Thymus (tissue), 11 donors: Measurements from ENCODE around the gene USP24. TPM values are rescaled to one million over a fixed set of nuclear protein-coding genes. Genes with fewer than 3 reads are reported as not detected.
"Not testable (repeated sequence)": the region's sequence is repeated elsewhere in the genome, so short reads cannot be mapped to it uniquely, and the experiment has no call there.

Experiments
- DNase-seq, 9 donors: peaks; one replicate each; pipeline ENCODE4 v3.0.0-alpha.2; 2013; ENCODE audit warnings: low spot score in 9 of 9, low read depth in 6 of 9, missing footprints in 1 of 9
- H3K27ac ChIP-seq, 2 donors: one replicate each; pipeline ENCODE4 v1.5.1; 2013; ENCODE audit warnings: control low read depth in 1 of 2, low read depth in 1 of 2, low read length in 1 of 2, mild to moderate bottlenecking in 1 of 2, moderate library complexity in 1 of 2
- H3K27me3 ChIP-seq, 2 donors: one replicate each; pipeline ENCODE4 v1.5.1; 2013; ENCODE audit warnings: low read length in 1 of 2; ENCODE audit not compliant: control insufficient read depth in 2 of 2, insufficient read depth in 1 of 2
- H3K36me3 ChIP-seq, 2 donors: one replicate each; pipeline ENCODE4 v1.5.1; 2013; ENCODE audit warnings: low read length in 1 of 2, mild to moderate bottlenecking in 1 of 2, moderate library complexity in 1 of 2; ENCODE audit not compliant: control insufficient read depth in 2 of 2, insufficient read depth in 2 of 2
- H3K4me1 ChIP-seq, 2 donors: one replicate each; pipeline ENCODE4 v1.5.1; 2013; ENCODE audit warnings: low read length in 2 of 2; ENCODE audit not compliant: control insufficient read depth in 2 of 2, insufficient read depth in 2 of 2
- H3K4me3 ChIP-seq, 2 donors: one replicate each; pipeline ENCODE4 v1.5.1; 2013; ENCODE audit warnings: low read length in 2 of 2, control low read depth in 1 of 2, mild to moderate bottlenecking in 1 of 2
- H3K9me3 ChIP-seq, 2 donors: one replicate each; pipeline ENCODE4 v1.5.1; 2013; ENCODE audit warnings: low read length in 1 of 2, mild to moderate bottlenecking in 1 of 2; ENCODE audit not compliant: control insufficient read depth in 2 of 2, insufficient read depth in 1 of 2
- WGBS: extraction: QIAGEN DNeasy Blood & Tissue Kit; methylation state at CpG from one replicate; pipeline ENCODE4 v1.1.7; 2013; 5-methylcytosine and 5-hydroxymethylcytosine counted together
- polyA plus RNA-seq: library from polyadenylated mRNA; stranded (reverse); fragments of 200-250 nt; gene quantifications from one replicate; pipeline ENCODE4 v1.2.3, GENCODE V29; 2013
- total RNA-seq: library from RNA; stranded (reverse); fragments of 120-200 nt; gene quantifications from one replicate; pipeline ENCODE4 v1.2.4, GENCODE V29; 2013
- donor health status: healthy.

The USP24 gene
- total and polyA plus RNA-seq, 2 donors, result 17.7 to 34.4 TPM

- no peaks in the 10 kb centered on the region for H3K4me1 ChIP-seq
- H3K27me3 ChIP-seq, result no peaks in the 10 kb centered on the region
- no peak for DNase-seq
- 98% methylated on average over 2 of the region's 2 CpGs for WGBS
- H3K4me3 ChIP-seq, result no peak overlapping the region
- no peaks in the 10 kb centered on the region for H3K9me3 ChIP-seq
- peaks cover 40 to 83% of the 10 kb centered on the region in 2 donors for H3K36me3 ChIP-seq
- H3K27ac ChIP-seq, result no peak overlapping the region
Observed at GRCh38 chr1:55131218-55131617, 83.9 kb downstream of the USP24 start.

DNA sequence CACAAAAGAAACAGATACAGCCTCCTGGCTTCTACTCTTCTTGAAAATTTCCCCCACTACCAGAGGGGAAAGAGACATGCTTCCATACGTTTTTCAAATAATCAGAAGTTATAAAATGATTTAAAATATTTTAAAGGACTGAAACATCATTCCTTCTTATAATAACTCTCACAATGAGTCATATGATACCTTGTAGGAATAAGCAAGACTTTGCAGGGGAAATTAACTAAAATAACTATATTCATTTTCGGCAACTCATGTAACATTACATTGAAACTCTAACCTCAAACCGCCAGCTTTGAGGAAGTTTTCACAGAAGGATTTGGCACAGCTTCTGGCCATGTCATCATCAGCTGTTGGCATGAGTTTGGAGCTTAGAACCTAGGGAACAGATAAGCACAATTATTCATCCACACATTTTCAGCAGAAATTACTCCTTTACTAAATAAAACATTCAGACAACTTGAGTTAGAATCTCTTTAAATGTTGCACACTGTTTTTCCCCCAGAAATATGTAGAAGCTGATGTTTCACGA lies 85.9 kb downstream of the USP24 start:
- no peaks in the 10 kb centered on the region for H3K4me1 ChIP-seq
- no peak overlapping the region for H3K27ac ChIP-seq
- 74% methylated on average over 4 of the region's 4 CpGs for WGBS
- DNase-seq, result no peak
- H3K36me3 ChIP-seq, result peaks cover 53 to 86% of the 10 kb centered on the region in 2 donors
- H3K9me3 ChIP-seq, result no peaks in the 10 kb centered on the region
- H3K27me3 ChIP-seq, result no peaks in the 10 kb centered on the region
- no peak overlapping the region for H3K4me3 ChIP-seq

DNA sequence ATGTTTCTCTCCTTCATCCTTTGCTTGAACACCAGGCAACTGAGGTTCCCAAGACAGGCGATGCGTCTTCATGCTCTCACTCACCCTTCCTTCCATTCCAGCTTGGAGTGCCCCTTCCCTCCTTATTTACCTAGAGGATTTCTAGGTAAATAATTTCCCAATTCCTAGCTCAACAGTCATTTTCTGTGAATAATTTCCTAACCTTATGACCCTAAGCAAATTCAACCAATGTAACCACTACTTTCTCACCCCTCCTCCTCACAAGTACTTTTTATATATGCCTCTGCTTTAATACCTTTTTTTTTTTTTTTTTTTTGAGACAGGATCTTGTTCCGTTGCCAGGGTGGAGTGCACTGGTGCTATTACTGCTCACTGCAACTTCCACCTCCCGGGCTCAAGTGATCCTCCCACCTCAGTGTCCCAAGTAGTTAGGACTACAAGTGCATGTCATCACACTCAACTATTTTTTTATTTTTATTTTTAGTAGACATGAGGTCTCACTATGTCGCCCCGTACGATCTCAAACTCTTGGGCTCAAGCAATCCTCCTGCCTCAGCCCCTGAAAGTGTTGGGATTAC lies 86.7 kb downstream of the USP24 start:
- H3K27me3 ChIP-seq, result no peaks in the 10 kb centered on the region
- H3K9me3 ChIP-seq, result no peaks in the 10 kb centered on the region
- H3K27ac ChIP-seq, result no peak overlapping the region
- H3K4me1 ChIP-seq, result no peaks in the 10 kb centered on the region
- H3K4me3 ChIP-seq, result no peak overlapping the region
- DNase-seq, result no peak
- 97% methylated on average over 7 of the region's 7 CpGs for WGBS
- peaks cover 47 to 86% of the 10 kb centered on the region in 2 donors for H3K36me3 ChIP-seq

DNA sequence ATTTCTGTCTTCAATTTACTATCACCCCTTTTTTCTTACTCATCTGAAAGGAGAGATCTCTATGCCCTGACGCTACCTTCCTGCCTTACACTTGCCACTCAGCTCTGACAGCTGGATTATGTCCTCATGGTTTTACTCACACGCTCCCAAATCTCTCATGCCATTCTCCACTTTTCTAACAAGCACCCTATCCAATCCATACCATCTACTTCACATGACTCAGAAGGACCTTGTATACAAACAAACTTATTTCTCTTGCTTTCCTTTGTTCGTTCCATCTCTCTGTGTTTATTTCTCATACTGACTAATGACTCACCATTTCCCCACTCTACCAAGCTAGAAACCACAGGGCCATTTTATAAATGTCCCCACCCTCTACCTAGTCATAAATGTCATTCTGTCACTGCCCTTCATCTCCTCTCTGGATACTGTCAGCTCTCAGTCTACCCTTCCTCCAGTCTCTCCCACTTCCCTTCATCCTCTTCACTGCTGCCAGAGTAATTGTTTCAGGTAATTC lies 87.3 kb downstream of the USP24 start:
- Histone ChIP-seq H3K9me3 (no peaks in the 10 kb centered on the region), H3K27me3 (no peaks in the 10 kb centered on the region), H3K27ac (no peak overlapping the region), H3K4me1 (no peaks in the 10 kb centered on the region), H3K36me3 (peaks cover 52 to 89% of the 10 kb centered on the region in 2 donors), H3K4me3 (no peak overlapping the region)
- 98% methylated on average over 3 of the region's 3 CpGs for WGBS
- no peak for DNase-seq

DNA sequence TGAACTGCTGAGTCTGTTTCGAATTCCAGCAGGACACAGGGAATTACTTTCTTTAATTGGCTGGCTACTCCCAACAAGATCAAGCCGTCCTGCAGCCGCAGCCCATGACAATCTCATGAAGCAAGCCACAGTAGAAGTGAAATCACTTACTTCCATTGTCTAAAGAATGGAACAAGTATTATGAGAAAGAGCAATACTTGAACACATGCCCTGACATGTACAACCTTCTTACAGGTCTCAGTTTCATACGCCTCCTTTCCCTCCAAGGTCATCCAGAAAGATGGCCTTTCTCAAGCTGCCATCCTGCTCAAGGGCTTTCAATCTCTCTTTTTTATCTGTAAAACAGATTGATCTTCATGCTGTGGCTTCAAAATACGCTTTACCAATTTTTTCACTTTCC lies 90.7 kb downstream of the USP24 start:
- Histone ChIP-seq H3K9me3 (no peaks in the 10 kb centered on the region), H3K36me3 (peaks cover 69 to 84% of the 10 kb centered on the region in 2 donors)
- WGBS, result 99% methylated on average over 5 of the region's 5 CpGs

DNA sequence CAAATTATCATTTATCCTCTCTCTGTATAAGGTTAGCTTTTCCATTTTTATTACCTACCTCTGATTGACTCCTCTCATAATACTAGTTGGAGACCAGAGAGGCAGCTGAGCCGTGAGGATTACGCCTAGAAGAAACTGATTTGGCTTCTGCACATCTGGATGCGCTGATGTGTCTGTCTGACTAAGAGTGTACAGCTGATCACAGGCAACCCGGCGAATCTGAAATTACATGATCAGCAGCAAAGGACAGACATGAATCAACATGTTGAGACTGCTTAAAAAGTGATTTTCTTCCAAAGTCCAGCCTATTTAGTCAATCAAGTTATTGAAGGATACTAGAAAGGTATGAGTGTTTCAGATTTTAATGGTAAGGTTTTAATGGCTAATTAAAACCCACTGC lies 94.6 kb downstream of the USP24 start:
- no peaks in the 10 kb centered on the region for H3K27me3 ChIP-seq
- WGBS, result 95% methylated on average over 5 of the region's 5 CpGs
- H3K4me1 ChIP-seq, result no peaks in the 10 kb centered on the region
- H3K27ac ChIP-seq, result no peak overlapping the region
- DNase-seq, result no peak
- H3K9me3 ChIP-seq, result no peaks in the 10 kb centered on the region
- peaks cover 44 to 74% of the 10 kb centered on the region in 2 donors for H3K36me3 ChIP-seq
- H3K4me3 ChIP-seq, result no peak overlapping the region

More for the DNA sequence above, 90.7 kb downstream of the USP24 start:
- Histone ChIP-seq H3K4me1 (no peaks in the 10 kb centered on the region), H3K4me3 (no peak overlapping the region), H3K27ac (no peak overlapping the region), H3K27me3 (no peaks in the 10 kb centered on the region)
- DNase-seq, result no peak

- Histone ChIP-seq H3K36me3 (peaks cover 31 to 64% of the 10 kb centered on the region in 2 donors), H3K4me3 (no peak overlapping the region), H3K27ac (no peak overlapping the region), H3K4me1 (no peaks in the 10 kb centered on the region), H3K27me3 (no peaks in the 10 kb centered on the region), H3K9me3 (no peaks in the 10 kb centered on the region)
- DNase-seq, result no peak
- 97% methylated on average over 5 of the region's 5 CpGs for WGBS
Observed at GRCh38 chr1:55118651-55119329, 96.4 kb downstream of the USP24 start.

DNA sequence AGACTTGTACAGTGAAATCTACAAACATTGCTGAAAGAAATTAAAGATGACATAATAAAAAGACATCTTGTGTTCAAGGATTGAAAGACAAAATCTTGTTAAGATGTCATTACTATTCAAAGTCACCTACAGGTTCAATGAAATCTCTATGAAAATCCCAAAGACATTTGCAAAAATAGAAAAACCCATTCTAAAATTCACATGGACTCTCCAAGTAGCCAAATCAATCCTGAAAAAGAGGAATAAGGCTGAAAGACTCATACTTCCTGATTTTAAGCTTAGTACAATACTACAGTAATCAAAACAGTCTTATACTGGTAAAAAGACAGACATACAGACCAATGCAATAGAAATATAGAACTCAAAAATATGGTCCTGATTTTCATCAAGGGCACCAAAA lies 97.2 kb downstream of the USP24 start:
- Histone ChIP-seq H3K36me3 (peaks cover 29 to 61% of the 10 kb centered on the region in 2 donors), H3K27me3 (no peaks in the 10 kb centered on the region), H3K27ac (no peak overlapping the region), H3K4me1 (no peaks in the 10 kb centered on the region), H3K9me3 (no peaks in the 10 kb centered on the region), H3K4me3 (no peak overlapping the region)
- DNase-seq, result no peak

- 96% methylated on average over 14 of the region's 14 CpGs for WGBS
- peaks cover 38 to 65% of the 10 kb centered on the region in 2 donors for H3K36me3 ChIP-seq
- H3K27me3 ChIP-seq, result not testable (repeated sequence)
Observed at GRCh38 chr1:55109005-55109404, 106.2 kb downstream of the USP24 start.

More at GRCh38 chr1:55109005-55109404, 106.2 kb downstream of the USP24 start:
- H3K9me3 ChIP-seq, H3K27ac ChIP-seq, H3K4me1 ChIP-seq, H3K4me3 ChIP-seq, DNase-seq: not testable (repeated sequence)
